Progenitor cell of endocrine pancreas (in vitro differentiated cells): ENCODE results near the gene ASH1L. TPM values are rescaled to one million over a fixed set of nuclear protein-coding genes. Genes with fewer than 3 reads are reported as not detected.
"Not testable (repeated sequence)": the region's sequence is repeated elsewhere in the genome, so short reads cannot be mapped to it uniquely, and the experiment has no call there.

Experiments
- DNase-seq: peaks from one replicate; pipeline ENCODE4 v3.0.0; 2021; ENCODE audit warnings: low spot score; ENCODE audit not compliant: unreplicated experiment
- H3K27ac Mint-ChIP-seq: 2 replicates; pipeline ENCODE4 v1.8.0; 2021; ENCODE audit warnings: mild to moderate bottlenecking, moderate library complexity, mixed read lengths
- H3K27me3 Mint-ChIP-seq: 2 replicates; pipeline ENCODE4 v1.8.0; 2021; ENCODE audit warnings: mixed read lengths
- H3K36me3 Mint-ChIP-seq: 2 replicates; pipeline ENCODE4 v1.8.0; 2022; ENCODE audit warnings: mixed read lengths; ENCODE audit not compliant: insufficient read depth
- H3K4me1 Mint-ChIP-seq: 2 replicates; pipeline ENCODE4 v1.8.0; 2021; ENCODE audit warnings: low read depth, mixed read lengths
- H3K4me3 Mint-ChIP-seq: 2 replicates; pipeline ENCODE4 v1.8.0; 2021; ENCODE audit warnings: low read depth, mild to moderate bottlenecking, moderate library complexity, mixed read lengths
- H3K9me3 Mint-ChIP-seq: 2 replicates; pipeline ENCODE4 v1.8.0; 2021; ENCODE audit warnings: low read depth, mixed read lengths
- total RNA-seq: library from RNA; stranded (reverse); gene quantifications from 2 replicates; pipeline ENCODE4 v1.2.1, GENCODE V29; 2021
- TF ChIP-seq, protein P1 (sequence below): fragments of 200-600 bp; sonication (generic); IDR thresholded peaks from one replicate; pipeline ENCODE4 v1.5.0; 2021; ENCODE audit warnings: antibody characterized with exemption, mild to moderate bottlenecking; ENCODE audit not compliant: unreplicated experiment

ASH1L gene
- total RNA-seq, 1 donor from 2014 or later, result 51.3 TPM

DNA sequence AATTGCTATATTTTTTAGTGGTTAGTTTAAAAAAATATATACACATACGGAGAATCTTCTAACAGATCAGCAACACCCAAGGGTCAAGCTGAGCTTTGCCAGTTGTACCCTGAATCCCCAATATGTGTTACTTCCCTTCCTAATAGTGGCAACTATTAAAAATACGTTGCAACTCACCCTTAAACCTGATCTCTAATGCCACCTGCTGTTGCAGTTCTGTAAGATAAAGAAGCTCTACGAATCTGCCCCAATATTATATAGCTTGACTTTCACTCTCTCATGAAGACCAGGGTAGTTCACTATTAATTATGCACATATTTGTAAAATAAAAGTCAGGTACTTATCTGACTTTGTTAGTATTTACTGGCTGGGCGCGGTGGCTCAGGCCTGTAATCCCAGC lies 58.4 kb downstream of the ASH1L start:
- Mint-ChIP-seq H3K36me3 (peaks cover 1% of the 10 kb centered on the region), H3K4me1 (peaks cover 2% of the 10 kb centered on the region), H3K9me3 (no peaks in the 10 kb centered on the region), H3K4me3 (no peak overlapping the region), H3K27me3 (no peaks in the 10 kb centered on the region), H3K27ac (no peak overlapping the region)
- TF ChIP-seq, protein P1, sequence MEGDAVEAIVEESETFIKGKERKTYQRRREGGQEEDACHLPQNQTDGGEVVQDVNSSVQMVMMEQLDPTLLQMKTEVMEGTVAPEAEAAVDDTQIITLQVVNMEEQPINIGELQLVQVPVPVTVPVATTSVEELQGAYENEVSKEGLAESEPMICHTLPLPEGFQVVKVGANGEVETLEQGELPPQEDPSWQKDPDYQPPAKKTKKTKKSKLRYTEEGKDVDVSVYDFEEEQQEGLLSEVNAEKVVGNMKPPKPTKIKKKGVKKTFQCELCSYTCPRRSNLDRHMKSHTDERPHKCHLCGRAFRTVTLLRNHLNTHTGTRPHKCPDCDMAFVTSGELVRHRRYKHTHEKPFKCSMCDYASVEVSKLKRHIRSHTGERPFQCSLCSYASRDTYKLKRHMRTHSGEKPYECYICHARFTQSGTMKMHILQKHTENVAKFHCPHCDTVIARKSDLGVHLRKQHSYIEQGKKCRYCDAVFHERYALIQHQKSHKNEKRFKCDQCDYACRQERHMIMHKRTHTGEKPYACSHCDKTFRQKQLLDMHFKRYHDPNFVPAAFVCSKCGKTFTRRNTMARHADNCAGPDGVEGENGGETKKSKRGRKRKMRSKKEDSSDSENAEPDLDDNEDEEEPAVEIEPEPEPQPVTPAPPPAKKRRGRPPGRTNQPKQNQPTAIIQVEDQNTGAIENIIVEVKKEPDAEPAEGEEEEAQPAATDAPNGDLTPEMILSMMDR, result peak; percentile 26
- no peak for DNase-seq

DNA sequence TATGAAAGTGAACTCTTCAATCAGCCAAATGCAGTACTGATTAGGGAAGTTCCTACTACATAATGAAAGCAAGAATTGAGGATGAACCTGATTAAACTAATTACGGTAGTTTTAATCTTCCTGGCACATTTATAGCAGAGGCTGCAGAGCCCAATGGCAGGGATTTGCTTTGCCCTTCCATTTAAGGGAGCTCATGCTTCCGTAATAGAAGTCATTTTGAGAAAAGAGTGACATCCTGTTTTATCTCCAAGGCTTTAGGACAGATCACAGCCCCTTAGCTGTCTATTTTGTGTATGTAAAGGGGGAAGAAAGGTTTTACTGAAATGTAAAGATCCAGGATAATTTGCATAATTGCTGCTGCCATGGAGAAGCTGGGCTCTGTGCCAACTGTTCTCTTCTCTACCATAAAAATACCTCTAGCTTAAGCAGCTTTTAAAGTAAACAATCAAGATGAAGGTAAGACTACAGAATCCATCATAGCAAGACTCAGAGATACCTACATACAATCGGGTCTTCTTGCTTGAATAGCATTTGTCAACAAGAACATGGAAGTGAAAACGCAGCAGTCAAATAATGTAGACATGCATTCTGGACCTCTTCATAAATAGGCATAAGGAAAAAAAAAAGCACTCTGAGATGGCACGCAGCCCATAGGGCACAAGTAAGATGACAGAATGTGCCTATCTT lies 62.5 kb downstream of the ASH1L start:
- peaks cover 3% of the 10 kb centered on the region for H3K36me3 Mint-ChIP-seq
- DNase-seq, result no peak
- H3K4me3 Mint-ChIP-seq, result no peak overlapping the region
- TF ChIP-seq, protein P1, result no peak
- H3K27me3 Mint-ChIP-seq, result no peaks in the 10 kb centered on the region
- H3K27ac Mint-ChIP-seq, result peak overlapping the region; percentile 9
- H3K4me1 Mint-ChIP-seq, result peaks cover 2% of the 10 kb centered on the region
- H3K9me3 Mint-ChIP-seq, result no peaks in the 10 kb centered on the region

DNA sequence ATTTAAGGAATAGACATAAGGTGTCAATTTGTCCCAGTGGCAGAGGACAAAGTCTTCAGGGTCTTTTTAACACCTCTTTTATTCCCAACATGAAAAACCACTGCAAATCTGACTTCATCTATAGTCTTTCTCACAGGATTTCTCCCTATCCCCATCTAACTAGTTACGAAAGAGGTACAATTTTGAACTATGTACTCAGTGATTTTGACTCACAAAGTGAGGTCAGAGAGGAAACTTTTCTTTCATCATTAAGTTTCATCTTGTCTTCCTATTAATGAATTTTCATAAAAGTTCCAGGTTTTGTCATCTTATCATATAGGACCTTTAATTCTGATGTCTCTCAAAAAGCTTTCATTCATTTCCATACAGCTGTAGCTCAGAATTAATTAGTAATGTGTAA lies 63.3 kb downstream of the ASH1L start:
- Mint-ChIP-seq H3K4me1 (peaks cover 6% of the 10 kb centered on the region), H3K27me3 (no peaks in the 10 kb centered on the region), H3K36me3 (peaks cover 3% of the 10 kb centered on the region), H3K27ac (peak overlapping the region; percentile 13), H3K4me3 (no peak overlapping the region), H3K9me3 (no peaks in the 10 kb centered on the region)
- TF ChIP-seq, protein P1, result no peak
- no peak for DNase-seq

- not testable (repeated sequence) for DNase-seq, H3K9me3 Mint-ChIP-seq, H3K27ac Mint-ChIP-seq, H3K36me3 Mint-ChIP-seq, H3K27me3 Mint-ChIP-seq, H3K4me3 Mint-ChIP-seq, H3K4me1 Mint-ChIP-seq
These were observed 69.0 kb downstream of the ASH1L start for GRCh38 chr1:155493595-155493994.

- H3K9me3 Mint-ChIP-seq, H3K36me3 Mint-ChIP-seq, H3K4me1 Mint-ChIP-seq, DNase-seq, H3K4me3 Mint-ChIP-seq, H3K27me3 Mint-ChIP-seq, H3K27ac Mint-ChIP-seq: not testable (repeated sequence)
These were observed 74.2 kb downstream of the ASH1L start for GRCh38 chr1:155488419-155488818.

DNA sequence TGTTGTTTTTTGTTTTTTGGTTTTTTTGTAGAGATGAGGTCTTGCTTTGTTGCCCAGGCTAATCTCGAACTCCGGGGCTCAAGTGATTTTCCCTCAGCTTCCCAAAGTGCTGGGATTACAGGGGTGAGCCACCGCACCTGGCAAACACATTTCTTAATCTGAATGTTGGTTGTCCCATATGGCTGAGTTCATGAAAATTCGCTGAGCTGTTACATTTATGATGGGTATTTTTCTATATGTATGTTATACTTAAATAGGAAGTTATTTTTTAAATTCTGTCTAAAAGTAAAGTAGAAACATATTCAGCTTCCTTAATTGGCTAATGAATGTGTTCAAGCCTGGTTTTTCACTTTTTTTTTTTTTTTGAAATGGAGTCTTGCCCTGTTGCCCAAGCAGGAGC lies 75.1 kb downstream of the ASH1L start:
- DNase-seq, result no peak
- Mint-ChIP-seq H3K36me3 (peaks cover 4% of the 10 kb centered on the region), H3K9me3 (no peaks in the 10 kb centered on the region), H3K4me1 (no peaks in the 10 kb centered on the region), H3K4me3 (no peak overlapping the region), H3K27me3 (no peaks in the 10 kb centered on the region), H3K27ac (no peak overlapping the region)
- TF ChIP-seq, protein P1, result no peak

DNA sequence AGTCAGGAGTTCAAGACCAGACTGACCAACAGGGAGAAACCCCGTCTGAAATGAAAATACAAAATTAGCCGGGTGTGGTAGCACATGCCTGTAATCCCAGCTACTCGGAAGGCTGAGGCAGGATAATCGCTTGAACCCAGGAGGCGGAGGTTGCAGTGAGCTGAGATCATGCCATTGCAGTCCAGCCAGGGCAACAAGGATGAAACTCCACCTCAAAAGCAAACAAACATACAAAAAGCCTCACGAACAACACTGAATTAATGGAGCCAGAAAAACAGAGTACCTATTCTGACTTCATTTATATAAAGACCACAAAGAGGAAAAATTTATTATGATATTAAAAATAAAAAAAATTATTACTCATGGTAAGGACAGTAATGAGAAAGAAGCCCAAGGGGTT lies 75.7 kb downstream of the ASH1L start:
- H3K4me3 Mint-ChIP-seq, H3K4me1 Mint-ChIP-seq, DNase-seq, H3K9me3 Mint-ChIP-seq, H3K27ac Mint-ChIP-seq, H3K27me3 Mint-ChIP-seq, H3K36me3 Mint-ChIP-seq: not testable (repeated sequence)
